DOHH2 (cell line): ENCODE measurements around the gene SRCAP.

Experiments
- CTCF ChIP-seq: fragments of 200-600 bp; sonication (generic); IDR thresholded peaks from one replicate; pipeline ENCODE4 v1.5.1; 2014; ENCODE audit warnings: antibody characterized with exemption, mild to moderate bottlenecking, low read depth, low read length; ENCODE audit not compliant: poor library complexity, severe bottlenecking
- EZH2phosphoT487 ChIP-seq: fragments of 200-600 bp; sonication (generic); IDR thresholded peaks from 2 replicates; pipeline ENCODE4 v1.6.1; 2017; ENCODE audit warnings: borderline replicate concordance, mild to moderate bottlenecking, antibody characterized with exemption, low read length, moderate library complexity, mixed read lengths

DNA sequence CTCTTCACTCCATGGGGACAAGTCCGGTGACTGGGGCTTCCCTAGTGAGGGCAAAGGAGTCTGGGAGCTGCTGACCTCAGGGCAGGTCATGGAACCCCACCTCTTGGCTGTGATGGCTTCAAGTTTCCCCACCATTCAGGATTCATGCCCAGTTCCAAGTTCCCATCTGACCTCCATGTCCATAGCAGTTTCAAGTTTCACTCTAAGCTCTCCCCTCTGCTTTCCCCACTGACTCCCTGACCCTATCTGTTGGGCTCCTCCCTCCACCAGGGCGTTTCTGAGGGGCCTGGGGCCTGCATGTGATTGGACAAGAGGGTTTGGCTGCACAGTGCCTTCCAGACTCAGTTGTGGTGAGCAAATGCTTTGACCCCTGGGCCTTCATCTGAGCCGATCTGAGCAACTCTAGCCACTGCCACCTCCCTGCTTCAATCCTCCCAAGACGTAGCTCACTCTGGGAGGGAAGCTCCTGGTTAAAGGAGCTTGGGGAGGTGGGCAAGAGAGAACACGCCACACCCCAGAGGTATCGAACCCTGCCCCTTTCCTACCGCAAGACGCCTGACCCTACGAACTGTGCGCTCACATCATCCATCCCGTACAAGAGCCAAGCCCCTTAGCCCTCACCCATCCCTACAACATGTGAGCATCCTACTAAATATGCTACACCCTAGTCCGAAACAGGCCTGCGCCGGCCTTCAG is 79.7 kb downstream of the SRCAP start:
- TF ChIP-seq CTCF = no peak
- no peak for TF ChIP-seq EZH2phosphoT487
